HepG2 (cell line): Measurements from ENCODE around the gene GRIK2. TPM values are rescaled to one million over a fixed set of nuclear protein-coding genes. Genes with fewer than 3 reads are reported as not detected.

Source experiments
- ATAC-seq: fragments of 200-7000 bp; cut with Tn5 transposase; 3 replicates; pipeline ENCODE4 v1.9.1; 2020; ENCODE audit warnings: mild to moderate bottlenecking, moderate library complexity
- BruUV-seq: library from RNA; stranded (reverse); fragments of 400-500 nt; replicated peaks from 2 replicates; lab custom pipeline; 2021; lab: Mats Ljungman, UMichigan
- CTCF ChIA-PET: fragments of 300-600 bp; formaldehyde crosslinking; extraction: SDS; loops from one replicate; lab custom pipeline; 2021; ENCODE audit warnings: low total read pairs, inconsistent platforms, low intra/inter-chr PET ratio; lab: Yijun Ruan, JAX
- POLR2A ChIA-PET: fragments of 350-600 bp; sonication (Branson Sonifier 250); formaldehyde crosslinking; loops from one replicate; lab custom pipeline; 2020; ENCODE audit warnings: antibody characterized with exemption, inconsistent platforms; lab: Yijun Ruan, JAX
- DNase-seq: peaks from one replicate; pipeline ENCODE4 v3.0.0-alpha.2; 2015; ENCODE audit warnings: low spot score
- FAIRE-seq: peaks from 3 replicates; lab custom pipeline; 2011; peaks lifted over from hg19 to GRCh38; lab: Jason Lieb, UNC
- H2AFZ ChIP-seq: one replicate; pipeline ENCODE4 v1.6.1; 2011; ENCODE audit warnings: low read length, inconsistent platforms
- H3K27ac ChIP-seq: fragments of 300-600 bp; 3 replicates; pipeline ENCODE4 v1.8.0; 2011; ENCODE audit warnings: mixed run types, mild to moderate bottlenecking, mixed read lengths, low read length, inconsistent platforms; ENCODE audit not compliant: insufficient read depth; ENCODE audit errors: extremely low read length
- H3K27me3 ChIP-seq, 2 experiments: fragments of 200-600 bp in 1 of 2; 2 replicates in 1 of 2; 3 replicates in 1 of 2; pipeline versions ENCODE4 v1.6.0 to v1.8.0; 2011; ENCODE audit warnings: low read length in 2 of 2, mild to moderate bottlenecking in 2 of 2, moderate library complexity in 2 of 2, inconsistent platforms in 1 of 2; ENCODE audit not compliant: insufficient read depth in 2 of 2, control insufficient read depth in 1 of 2
- H3K36me3 ChIP-seq, 2 experiments: fragments of 200-600 bp in 1 of 2; replicated peaks in 1 of 2; 2 replicates in 1 of 2; 3 replicates in 1 of 2; pipeline versions ENCODE4 v1.5.1 to v1.8.0; 2011; ENCODE audit warnings: low read length in 2 of 2, inconsistent platforms in 1 of 2; ENCODE audit not compliant: insufficient read depth in 2 of 2, control insufficient read depth in 1 of 2
- H3K4me1 ChIP-seq: 2 replicates; pipeline ENCODE4 v1.5.1; 2012; ENCODE audit warnings: low read length, inconsistent platforms; ENCODE audit not compliant: insufficient read depth
- H3K4me2 ChIP-seq: 2 replicates; pipeline ENCODE4 v1.6.0; 2011; ENCODE audit warnings: low read depth, low read length, inconsistent platforms
- H3K4me3 ChIP-seq, 3 experiments: fragments of 200-600 bp in 1 of 3; sonication (generic), shearing (Covaris generic) in 1 of 3; replicated peaks in 1 of 3; 2 replicates each; pipeline ENCODE4 v1.5.1; 2011 to 2016; ENCODE audit warnings: low read length in 3 of 3, inconsistent platforms in 2 of 3, low read depth in 2 of 3, mild to moderate bottlenecking in 2 of 3, control low read depth in 1 of 3, mixed read lengths in 1 of 3; ENCODE audit not compliant: insufficient read depth in 1 of 3
- H3K79me2 ChIP-seq: one replicate; pipeline ENCODE4 v1.6.1; 2011; ENCODE audit warnings: low read length, inconsistent platforms; ENCODE audit not compliant: insufficient read depth
- H3K9ac ChIP-seq: 2 replicates; pipeline ENCODE4 v1.6.0; 2011; ENCODE audit warnings: mild to moderate bottlenecking, low read depth, low read length, inconsistent platforms; ENCODE audit not compliant: insufficient read depth
- H3K9me3 ChIP-seq: 2 replicates; pipeline ENCODE4 v1.5.1; 2012; ENCODE audit warnings: mild to moderate bottlenecking, low read length
- H4K20me1 ChIP-seq: 2 replicates; pipeline ENCODE4 v1.6.0; 2011; ENCODE audit warnings: inconsistent platforms, mild to moderate bottlenecking, low read length, moderate library complexity; ENCODE audit not compliant: insufficient read depth
- BCLAF1 ChIP-seq: fragments of 450-650 bp; IDR thresholded peaks from 2 replicates; pipeline ENCODE4 v1.6.1; 2017; ENCODE audit warnings: mild to moderate bottlenecking
- IRF1 ChIP-seq: sonication (generic); formaldehyde crosslinking; IDR thresholded peaks from 2 replicates; pipeline ENCODE4 v1.4.0; 2020; ENCODE audit warnings: low read depth, mild to moderate bottlenecking, missing genetic modification reagents
- PTBP1 ChIP-seq: fragments of 200-400 bp; formaldehyde crosslinking; IDR thresholded peaks from 2 replicates; pipeline ENCODE4 v1.6.1; 2018; ENCODE audit warnings: low read length, low read depth; ENCODE audit not compliant: poor library complexity, severe bottlenecking
- RCOR2 ChIP-seq: IDR thresholded peaks from 2 replicates; pipeline ENCODE4 v1.6.1; 2016; ENCODE audit warnings: missing biosample characterization, missing genetic modification reagents
- ZBTB21 ChIP-seq: sonication (generic); formaldehyde crosslinking; IDR thresholded peaks from 2 replicates; pipeline ENCODE4 v1.4.0; 2020; ENCODE audit warnings: missing genetic modification reagents
- ZFP82 ChIP-seq: sonication (generic); formaldehyde crosslinking; IDR thresholded peaks from 2 replicates; pipeline ENCODE4 v1.5.1; 2020; ENCODE audit warnings: mild to moderate bottlenecking, missing genetic modification reagents, borderline replicate concordance
- ZKSCAN8 ChIP-seq: IDR thresholded peaks from 2 replicates; pipeline ENCODE4 v1.6.1; 2016; ENCODE audit warnings: borderline replicate concordance, missing genetic modification reagents, missing compliant biosample characterization
- WGBS: methylation state at CpG from one replicate; pipeline ENCODE4 v1.1.6; 2017; ENCODE audit warnings: low lambda C conversion rate; 5-methylcytosine and 5-hydroxymethylcytosine counted together
- in situ Hi-C: cut with HindIII; loops from 2 replicates; pipeline ENCODE4 v1.10.0; 2017; ENCODE audit warnings: low pct_unique_long_range_greater_than_20kb; ENCODE audit not compliant: extremely low pct_ligation_motif_present
- intact Hi-C: fragments of 100-400 bp; cut with micrococcal nuclease; formaldehyde crosslinking; loops from one replicate; pipeline ENCODE4 v1.10.0; 2022; ENCODE audit not compliant: unreplicated experiment
- polyA plus RNA-seq, 8 experiments: library from polyadenylated mRNA; depleted of rRNA in 3 of 8; stranded (reverse) in 7 of 8; unstranded in 1 of 8; fragments of >200 nt; fragmentation: Illumina TruSeq in 4 of 8; extraction: Trizol in 4 of 8; gene quantifications; 2 replicates each; pipeline versions ENCODE4 v1.2.1 to v1.2.3, GENCODE V29; 2011 to 2016; ENCODE audit warnings: low read depth in 4 of 8, missing spikeins in 1 of 8, mixed read lengths in 1 of 8; ENCODE audit not compliant: insufficient read depth in 1 of 8
- total RNA-seq, 5 experiments: library from RNA; depleted of rRNA; stranded (reverse); fragments of >200 nt; fragmentation: Illumina TruSeq; extraction: Trizol; gene quantifications; 2 replicates each; pipeline ENCODE4 v1.2.3, GENCODE V29; 2016; ENCODE audit warnings: low read depth in 1 of 5

Gene GRIK2
- total and polyA plus RNA-seq, 2 of the 13 experiments (the other 11 are each of a cell fraction or from before 2014, with no cell fraction given), result not detected

- WGBS, result 3% methylated on average over 3 of the region's 3 CpGs
- FAIRE-seq (no peak), ATAC-seq (no peak), DNase-seq (no peak)
- ChIA-PET CTCF (no interaction called here), POLR2A (no interaction called here)
- H3K9me3 ChIP-seq, result no peaks in the 10 kb centered on the region
- no peak for TF ChIP-seq IRF1
- no peak for TF ChIP-seq ZBTB21
- no peak for TF ChIP-seq PTBP1
- no peak for TF ChIP-seq ZFP82 (CRISPR knock-in tag)
- no peak for TF ChIP-seq ZKSCAN8 (CRISPR knock-in tag)
- TF ChIP-seq RCOR2 (CRISPR knock-in tag), result no peak
- no peak for TF ChIP-seq BCLAF1
- H3K4me1 ChIP-seq, result no peaks in the 10 kb centered on the region
- intact Hi-C loops, result no loop called here
- no peak overlapping the region for H3K27ac ChIP-seq
- no peaks in the 10 kb centered on the region for H3K36me3 ChIP-seq
- no peaks in the 10 kb centered on the region for H4K20me1 ChIP-seq
- no peak overlapping the region for H3K9ac ChIP-seq
- H3K79me2 ChIP-seq, result no peaks in the 10 kb centered on the region
- H3K4me3 ChIP-seq, result no peak overlapping the region
- BruUV-seq, result no TSS peak
- in situ Hi-C loops, result no loop called here
- H2AFZ ChIP-seq, result no peak overlapping the region
- no peaks in the 10 kb centered on the region for H3K27me3 ChIP-seq
- no peak overlapping the region for H3K4me2 ChIP-seq
Measured at GRCh38 chr6:101883505-101883904, 490.0 kb downstream of the GRIK2 start.
